ENCODE measurements around the gene CD300LG.
A peak's percentile ranks its signal among the peaks of the same experiment; 100 is the strongest.

The CD300LG gene

GRCh38 chr17:43832168-43832975 lies 14.6 kb upstream of the CD300LG start:
- in situ Hi-C loops (cut with HindIII; ENCODE audit: low pct_ligation_motif_present, low sequenced_read_pairs): no loop called here
- peak; percentile 67 for DNase-seq
- peaks cover 36% of the 10 kb centered on the region for H3K36me3 ChIP-seq (replicated peaks)
- H3K27me3 ChIP-seq (replicated peaks): no peaks in the 10 kb centered on the region
- no peak for TF ChIP-seq CTCF (IDR thresholded peaks at IDR 0.05; ENCODE audit: low read depth, low read length, missing control alignments)
- peak overlapping the region; percentile 31 for H3K27ac ChIP-seq
- peak overlapping the region; percentile 63 for H3K4me3 ChIP-seq (ENCODE audit: low read depth, low read length)

DNA sequence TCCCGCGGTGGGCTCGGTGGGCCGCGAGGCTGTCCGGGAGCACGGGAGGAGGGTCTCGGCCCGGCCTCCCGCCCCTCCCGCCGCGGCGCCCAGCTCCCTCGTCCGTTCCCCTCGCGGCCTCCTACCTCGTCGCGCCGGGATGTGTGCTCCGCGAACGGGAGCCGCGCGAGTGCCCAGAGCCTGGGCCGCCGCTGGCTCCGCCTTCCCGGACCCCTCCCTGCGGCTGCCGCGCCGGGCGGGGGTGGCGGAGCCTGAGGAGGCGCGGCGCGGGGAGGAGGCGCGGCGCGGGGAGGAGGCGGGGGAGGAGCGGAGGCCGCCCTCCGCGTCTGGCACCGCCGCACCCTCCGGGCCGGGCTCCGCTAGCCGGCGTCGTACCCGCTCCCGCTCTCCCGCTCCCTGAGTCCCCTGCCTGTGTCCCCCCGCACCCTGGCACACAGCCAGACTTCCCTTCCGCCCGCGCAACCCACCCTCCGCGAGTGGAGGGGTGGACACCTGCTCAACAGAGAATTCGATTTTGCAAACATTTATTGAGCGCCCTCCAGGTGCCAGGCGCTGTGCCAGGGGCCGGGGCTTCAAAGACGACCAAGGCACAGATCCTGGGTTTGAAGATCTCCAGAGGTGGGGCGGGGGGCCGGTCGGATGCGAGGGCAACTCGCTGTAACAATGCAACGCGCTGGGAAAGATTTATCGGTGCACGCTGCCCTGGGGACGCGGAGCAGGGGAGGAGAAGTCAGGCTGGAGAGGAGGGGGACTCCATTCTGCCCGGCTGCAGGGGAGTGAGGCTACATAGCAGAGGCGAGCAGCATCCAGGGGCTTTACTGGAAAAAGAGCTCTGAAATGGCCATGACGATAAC lies 13.8 kb upstream of the CD300LG start, which contains the start of gene MPP3:
MPP3 (minus strand) TSS at position 171 of the 854 bp plus-strand sequence. CDS start 1,240 bp downstream, outside the sequence.
- Histone ChIP-seq H3K27ac (peak within 1 kb of the TSS; percentile 31), H3K36me3 (replicated peaks) (peaks cover 29% of the 10 kb centered on the region), H3K4me3 (ENCODE audit: low read depth, low read length) (peak within 1 kb of the TSS; percentile 63), H3K27me3 (replicated peaks) (no peaks in the 10 kb centered on the region)
- in situ Hi-C loops (cut with HindIII; ENCODE audit: low pct_ligation_motif_present, low sequenced_read_pairs): no loop called here
- peak; percentile 28 for DNase-seq
- no peak for TF ChIP-seq CTCF (IDR thresholded peaks at IDR 0.05; ENCODE audit: low read depth, low read length, missing control alignments)

DNA sequence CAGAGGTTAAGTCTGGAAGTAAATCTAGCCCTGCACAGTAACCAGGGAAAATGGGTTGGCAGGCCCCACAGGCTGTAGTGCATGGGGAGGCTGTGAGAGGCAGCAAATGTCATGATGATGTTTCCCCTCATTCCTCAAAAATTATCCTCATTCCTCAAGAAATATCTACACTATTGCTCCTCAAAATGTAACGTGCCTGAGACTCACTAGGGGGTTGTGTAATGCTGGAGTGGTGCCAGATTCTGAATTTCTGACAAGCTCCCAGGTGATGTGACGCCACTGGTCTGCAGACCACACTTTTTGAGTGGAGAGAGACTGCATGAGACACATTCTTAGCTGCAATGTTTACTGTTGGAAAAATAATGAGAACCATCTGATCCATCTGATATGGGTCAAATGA lies 12.9 kb upstream of the CD300LG start:
- Histone ChIP-seq H3K27ac (no peak overlapping the region), H3K27me3 (replicated peaks) (no peaks in the 10 kb centered on the region), H3K36me3 (replicated peaks) (peaks cover 20% of the 10 kb centered on the region), H3K4me3 (ENCODE audit: low read depth, low read length) (no peak overlapping the region)
- TF ChIP-seq CTCF (IDR thresholded peaks at IDR 0.05; ENCODE audit: low read depth, low read length, missing control alignments): no peak
- in situ Hi-C loops (cut with HindIII; ENCODE audit: low pct_ligation_motif_present, low sequenced_read_pairs): no loop called here
- peak; percentile 15 for DNase-seq

GRCh38 chr17:43839670-43840108 lies 7.3 kb upstream of the CD300LG start:
- Histone ChIP-seq H3K27ac (no peak overlapping the region), H3K36me3 (replicated peaks) (no peaks in the 10 kb centered on the region), H3K27me3 (replicated peaks) (no peaks in the 10 kb centered on the region), H3K4me3 (ENCODE audit: low read depth, low read length) (no peak overlapping the region)
- in situ Hi-C loops (cut with HindIII; ENCODE audit: low pct_ligation_motif_present, low sequenced_read_pairs): no loop called here
- DNase-seq: no peak
- no peak for TF ChIP-seq CTCF (IDR thresholded peaks at IDR 0.05; ENCODE audit: low read depth, low read length, missing control alignments)

DNA sequence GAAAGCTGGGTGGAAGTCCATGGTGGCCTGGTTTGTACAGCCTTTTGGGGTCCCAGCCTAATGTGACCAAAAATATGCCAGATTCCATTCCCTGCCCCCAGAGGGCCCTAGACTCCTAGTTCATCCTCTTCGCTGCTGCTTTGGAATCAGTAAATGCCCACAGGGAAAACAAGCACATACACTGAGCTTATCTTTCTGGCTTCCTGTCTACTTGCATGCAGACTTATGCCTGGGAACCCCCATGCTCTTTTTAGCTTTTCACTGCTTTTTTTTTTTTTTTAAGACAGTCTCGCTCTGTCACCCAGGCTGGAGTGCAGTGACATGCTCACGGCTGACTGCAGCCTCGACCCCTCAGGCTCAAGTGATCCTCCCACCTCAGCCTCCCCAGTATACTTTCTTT lies 6.2 kb upstream of the CD300LG start:
- in situ Hi-C loops (cut with HindIII; ENCODE audit: low pct_ligation_motif_present, low sequenced_read_pairs): no loop called here
- H3K27ac ChIP-seq: no peak overlapping the region
- no peaks in the 10 kb centered on the region for H3K27me3 ChIP-seq (replicated peaks)
- no peaks in the 10 kb centered on the region for H3K36me3 ChIP-seq (replicated peaks)
- H3K4me3 ChIP-seq (ENCODE audit: low read depth, low read length): no peak overlapping the region
- DNase-seq: peak; percentile 50
- peak; percentile 61 for TF ChIP-seq CTCF (IDR thresholded peaks at IDR 0.05; ENCODE audit: low read depth, low read length, missing control alignments)
